ENCODE data around the gene CDK15. TPM values are rescaled to one million over a fixed set of nuclear protein-coding genes. Genes with fewer than 3 reads are reported as not detected.

Gene CDK15
- total RNA-seq, 4 donors from 2014 or later: 0.07 to 1.8 (median 1.4) TPM

- peak overlapping the region; percentile 55 to 78 for H3K4me3 ChIP-seq
- TF ChIP-seq CTCF (IDR thresholded peaks at IDR 0.05) (no peak), POLR2A (IDR thresholded peaks at IDR 0.05) (no peak), POLR2AphosphoS5 (IDR thresholded peaks at IDR 0.05) (no peak), EP300 (IDR thresholded peaks at IDR 0.05) (no peak)
Measured at GRCh38 chr2:201781557-201782051, 24.7 kb upstream of the CDK15 start.

GRCh38 chr2:201784563-201784962, 21.8 kb upstream of the CDK15 start:
- ATAC-seq: no peak
- TF ChIP-seq POLR2A (IDR thresholded peaks at IDR 0.05): no peak
- TF ChIP-seq CTCF (IDR thresholded peaks at IDR 0.05): no peak
- TF ChIP-seq EP300 (IDR thresholded peaks at IDR 0.05): no peak
- TF ChIP-seq POLR2AphosphoS5 (IDR thresholded peaks at IDR 0.05): no peak
- peaks cover 0 to 16% (median 5%) of the 10 kb centered on the region in 3 donors for H3K4me1 ChIP-seq
- no peak overlapping the region for H3K27ac ChIP-seq
- no peaks in the 10 kb centered on the region for H3K27me3 ChIP-seq
- H3K9me3 ChIP-seq: no peaks in the 10 kb centered on the region
- WGBS, 2 donors (ENCODE audit: low coverage in 1 of 2): 28 to 83% methylated on average over 1 of the region's 1 CpG
- no peak overlapping the region for H3K4me3 ChIP-seq
- H3K36me3 ChIP-seq: no peaks in the 10 kb centered on the region

More at GRCh38 chr2:201781557-201782051, 24.7 kb upstream of the CDK15 start:
- Histone ChIP-seq H3K4me1 (peaks cover 5 to 29% (median 7%) of the 10 kb centered on the region in 3 donors), H3K36me3 (no peaks in the 10 kb centered on the region), H3K27me3 (no peaks in the 10 kb centered on the region), H3K27ac (peak overlapping the region; percentile 36 to 98 (median 90)), H3K9me3 (no peaks in the 10 kb centered on the region)
- ATAC-seq: peak; percentile 3
- 0 to 1% methylated on average over 11 to 13 of the region's 15 CpGs for WGBS, 2 donors (ENCODE audit: low coverage in 1 of 2)

GRCh38 chr2:201785135-201785534, 21.2 kb upstream of the CDK15 start:
- TF ChIP-seq POLR2A (IDR thresholded peaks at IDR 0.05) (no peak), EP300 (IDR thresholded peaks at IDR 0.05) (no peak), CTCF (IDR thresholded peaks at IDR 0.05) (no peak), POLR2AphosphoS5 (IDR thresholded peaks at IDR 0.05) (no peak)
- no peak for ATAC-seq
- H3K36me3 ChIP-seq: no peaks in the 10 kb centered on the region
- no peak overlapping the region for H3K27ac ChIP-seq
- 87 to 90% methylated on average over 2 to 4 of the region's 4 CpGs for WGBS, 2 donors (ENCODE audit: low coverage in 1 of 2)
- no peaks in the 10 kb centered on the region for H3K9me3 ChIP-seq
- H3K4me1 ChIP-seq: peaks cover 0 to 10% (median 0%) of the 10 kb centered on the region in 3 donors
- no peaks in the 10 kb centered on the region for H3K27me3 ChIP-seq
- no peak overlapping the region for H3K4me3 ChIP-seq

GRCh38 chr2:201786471-201786870, 19.9 kb upstream of the CDK15 start:
- ATAC-seq: no peak

More at GRCh38 chr2:201786471-201786870, 19.9 kb upstream of the CDK15 start:
- H3K27ac ChIP-seq: no peak overlapping the region
- no peak overlapping the region for H3K4me3 ChIP-seq
- TF ChIP-seq EP300 (IDR thresholded peaks at IDR 0.05): no peak
- TF ChIP-seq CTCF (IDR thresholded peaks at IDR 0.05): no peak
- peaks cover 2% of the 10 kb centered on the region for H3K27me3 ChIP-seq
- H3K4me1 ChIP-seq: peaks cover 0 to 8% (median 0%) of the 10 kb centered on the region in 3 donors
- H3K36me3 ChIP-seq: no peaks in the 10 kb centered on the region
- H3K9me3 ChIP-seq: no peaks in the 10 kb centered on the region

Measured in gastroesophageal sphincter (tissue), 4 donors.